Measurements from ENCODE around the gene ALKBH4. TPM values are rescaled to one million over a fixed set of nuclear protein-coding genes. Genes with fewer than 3 reads are reported as not detected.

The ALKBH4 gene
- total and polyA plus RNA-seq, 7 donors: 8.0 to 26.7 (median 10.2) TPM

DNA sequence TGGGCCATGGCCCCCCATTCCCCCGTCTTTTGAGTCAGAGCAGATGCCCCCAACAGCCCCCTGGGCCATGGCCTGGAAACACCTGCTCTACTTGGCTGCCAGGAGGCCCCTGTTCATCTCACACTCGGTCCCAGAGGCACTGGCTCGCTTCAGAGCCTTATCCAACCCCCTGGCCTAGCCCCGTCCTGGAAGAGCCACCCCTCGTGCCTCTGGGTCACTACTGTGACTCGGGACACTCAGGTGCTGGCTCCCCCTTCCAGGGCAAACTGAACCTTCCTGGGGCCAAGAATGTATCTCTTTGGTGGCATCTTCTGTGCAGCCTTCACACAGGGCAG is 7.1 kb upstream of the ALKBH4 start:
- no peaks in the 10 kb centered on the region for H3K9me3 ChIP-seq
- H3K4me3 ChIP-seq: no peak overlapping the region
- 85 to 91% methylated on average over 6 of the region's 6 CpGs for WGBS, 2 donors
- H3K27ac ChIP-seq: no peak overlapping the region
- DNase-seq: no peak
- intact Hi-C loops (cut with DNase I): no loop called here
- no peaks in the 10 kb centered on the region for H3K27me3 ChIP-seq
- H3K4me1 ChIP-seq: peaks cover 0 to 1% (median 0%) of the 10 kb centered on the region in 4 donors
- peaks cover 0 to 49% (median 12%) of the 10 kb centered on the region in 4 donors for H3K36me3 ChIP-seq
- no peak for TF ChIP-seq POLR2A (IDR thresholded peaks at IDR 0.05)
- TF ChIP-seq EP300 (IDR thresholded peaks at IDR 0.05): no peak
- no peak for TF ChIP-seq POLR2AphosphoS5 (IDR thresholded peaks at IDR 0.05)
- TF ChIP-seq, protein P1, sequence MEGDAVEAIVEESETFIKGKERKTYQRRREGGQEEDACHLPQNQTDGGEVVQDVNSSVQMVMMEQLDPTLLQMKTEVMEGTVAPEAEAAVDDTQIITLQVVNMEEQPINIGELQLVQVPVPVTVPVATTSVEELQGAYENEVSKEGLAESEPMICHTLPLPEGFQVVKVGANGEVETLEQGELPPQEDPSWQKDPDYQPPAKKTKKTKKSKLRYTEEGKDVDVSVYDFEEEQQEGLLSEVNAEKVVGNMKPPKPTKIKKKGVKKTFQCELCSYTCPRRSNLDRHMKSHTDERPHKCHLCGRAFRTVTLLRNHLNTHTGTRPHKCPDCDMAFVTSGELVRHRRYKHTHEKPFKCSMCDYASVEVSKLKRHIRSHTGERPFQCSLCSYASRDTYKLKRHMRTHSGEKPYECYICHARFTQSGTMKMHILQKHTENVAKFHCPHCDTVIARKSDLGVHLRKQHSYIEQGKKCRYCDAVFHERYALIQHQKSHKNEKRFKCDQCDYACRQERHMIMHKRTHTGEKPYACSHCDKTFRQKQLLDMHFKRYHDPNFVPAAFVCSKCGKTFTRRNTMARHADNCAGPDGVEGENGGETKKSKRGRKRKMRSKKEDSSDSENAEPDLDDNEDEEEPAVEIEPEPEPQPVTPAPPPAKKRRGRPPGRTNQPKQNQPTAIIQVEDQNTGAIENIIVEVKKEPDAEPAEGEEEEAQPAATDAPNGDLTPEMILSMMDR (IDR thresholded peaks at IDR 0.05): no peak

DNA sequence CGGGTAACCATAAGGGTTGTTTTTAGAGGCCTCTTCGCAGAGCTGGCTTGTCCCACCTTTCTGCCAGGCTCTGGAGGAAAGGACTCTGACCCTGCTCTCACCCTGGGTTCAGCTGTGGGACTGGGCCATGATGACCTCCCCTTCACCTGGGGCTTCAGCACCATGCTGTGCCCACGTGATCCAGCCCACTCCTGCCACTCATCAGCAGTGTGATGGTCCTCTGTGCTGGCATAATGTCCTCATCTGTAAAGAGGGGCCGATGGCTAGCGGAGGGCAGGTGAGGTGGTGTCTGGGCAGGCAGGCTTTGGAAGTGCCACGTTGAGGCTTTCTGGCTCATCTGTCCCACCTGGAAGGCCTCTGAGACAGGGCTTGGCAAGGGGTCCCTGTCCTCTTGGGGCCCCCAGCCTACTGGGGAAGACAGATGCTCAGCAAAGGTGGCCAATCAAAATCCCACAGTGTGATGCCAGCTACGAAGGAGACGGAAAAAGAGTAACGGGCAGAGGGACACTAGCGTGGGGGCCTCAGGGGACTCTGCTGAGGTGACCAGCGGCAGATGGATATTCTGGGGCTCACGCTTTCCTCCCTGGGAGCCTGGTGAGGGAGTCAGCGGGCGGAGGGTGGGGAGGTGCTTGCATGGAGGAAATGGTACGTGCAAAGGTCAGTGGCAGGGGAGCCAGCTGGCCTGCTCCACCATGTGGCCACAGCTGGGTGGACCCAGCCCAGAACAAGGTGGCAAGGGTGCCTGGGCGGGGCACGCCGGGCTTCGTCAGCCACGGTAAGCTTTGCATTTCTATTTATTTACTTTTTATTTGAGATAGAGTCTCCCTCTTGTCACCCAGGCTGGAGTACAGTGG is 5.5 kb upstream of the ALKBH4 start:
- Histone ChIP-seq H3K9me3 (no peaks in the 10 kb centered on the region), H3K4me1 (peaks cover 0 to 12% (median 9%) of the 10 kb centered on the region in 4 donors), H3K27ac (no peak overlapping the region), H3K4me3 (no peak overlapping the region), H3K36me3 (peaks cover 0 to 44% (median 12%) of the 10 kb centered on the region in 4 donors), H3K27me3 (no peaks in the 10 kb centered on the region)
- DNase-seq: peak; percentile 63
- no peak for TF ChIP-seq POLR2A (IDR thresholded peaks at IDR 0.05)
- 34 to 78% methylated on average over 20 of the region's 20 CpGs for WGBS, 2 donors
- intact Hi-C loops (cut with DNase I): no loop called here

DNA sequence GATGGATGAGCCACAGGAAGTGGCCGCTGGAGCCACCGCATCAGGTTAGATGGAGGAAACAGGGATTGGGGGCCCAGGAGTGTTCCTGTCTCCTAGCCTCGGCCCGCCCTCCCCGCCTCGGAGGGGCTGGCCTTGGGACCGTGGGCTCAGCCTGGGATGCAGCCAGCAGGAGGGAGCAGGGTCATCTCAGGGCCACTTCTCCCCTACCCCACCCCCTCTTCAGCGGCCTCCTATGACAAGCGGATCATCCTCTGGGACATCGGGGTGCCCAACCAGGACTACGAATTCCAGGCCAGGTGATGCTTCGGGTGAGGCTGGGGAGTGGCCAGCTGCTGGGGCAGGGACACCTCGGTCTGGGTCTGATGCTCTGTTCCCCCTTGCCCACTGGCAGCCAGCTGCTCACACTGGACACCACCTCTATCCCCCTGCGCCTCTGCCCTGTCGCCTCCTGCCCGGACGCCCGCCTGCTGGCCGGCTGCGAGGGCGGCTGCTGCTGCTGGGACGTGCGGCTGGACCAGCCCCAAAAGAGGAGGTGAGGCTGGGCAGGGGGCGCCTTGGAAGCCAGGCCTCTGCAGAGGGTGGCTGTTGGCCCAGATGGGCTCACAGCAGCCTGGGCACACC is 4.8 kb upstream of the ALKBH4 start:
- Histone ChIP-seq H3K27ac (no peak overlapping the region), H3K9me3 (no peaks in the 10 kb centered on the region), H3K36me3 (peaks cover 0 to 44% (median 12%) of the 10 kb centered on the region in 4 donors), H3K27me3 (no peaks in the 10 kb centered on the region), H3K4me1 (peaks cover 0 to 12% (median 9%) of the 10 kb centered on the region in 4 donors), H3K4me3 (no peak overlapping the region)
- peak; percentile 60 for DNase-seq
- TF ChIP-seq, protein P1 (IDR thresholded peaks at IDR 0.05): no peak
- TF ChIP-seq POLR2AphosphoS5 (IDR thresholded peaks at IDR 0.05) (no peak), EP300 (IDR thresholded peaks at IDR 0.05) (no peak), POLR2A (IDR thresholded peaks at IDR 0.05) (no peak)
- intact Hi-C loops (cut with DNase I): no loop called here
- 87 to 93% methylated on average over 24 of the region's 24 CpGs for WGBS, 2 donors

DNA sequence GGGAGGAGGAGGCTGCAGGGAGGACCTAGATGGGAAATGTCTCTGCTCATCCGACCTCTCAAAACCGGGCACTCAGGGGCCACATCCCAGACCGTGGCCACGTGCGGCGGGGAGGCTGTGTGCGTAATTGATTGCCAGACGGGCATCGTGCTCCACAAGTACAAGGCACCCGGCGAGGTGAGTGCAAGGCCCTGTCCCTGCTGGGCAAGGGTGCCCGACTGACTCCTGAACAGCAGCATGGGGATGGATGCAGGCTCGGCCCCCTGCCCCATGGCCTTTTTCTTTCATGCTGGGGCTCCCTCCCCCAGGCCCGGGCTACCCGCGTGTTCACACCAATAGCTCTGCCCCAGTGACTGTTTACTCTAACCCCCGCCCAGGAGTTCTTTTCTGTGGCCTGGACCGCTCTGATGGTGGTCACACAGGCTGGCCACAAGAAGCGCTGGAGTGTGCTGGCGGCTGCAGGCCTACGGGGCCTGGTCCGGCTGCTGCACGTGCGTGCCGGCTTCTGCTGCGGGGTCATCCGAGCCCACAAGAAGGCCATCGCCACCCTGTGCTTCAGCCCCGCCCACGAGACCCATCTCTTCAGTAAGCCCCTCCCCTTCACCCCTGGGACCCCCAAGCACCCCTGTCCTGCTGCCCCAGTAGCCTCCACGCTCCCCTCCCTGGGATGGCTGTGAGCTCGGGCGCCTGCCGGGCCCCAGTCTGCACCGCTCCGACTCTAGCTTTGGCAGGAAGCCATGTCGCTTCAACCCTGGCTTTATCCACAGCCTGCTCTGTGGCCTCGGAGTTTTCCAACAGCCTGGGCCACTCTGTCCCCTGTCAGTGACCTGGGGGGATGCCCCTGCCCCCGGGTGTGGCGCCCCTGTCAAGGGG is 4.1 kb upstream of the ALKBH4 start:
- Histone ChIP-seq H3K4me1 (peaks cover 0 to 19% (median 14%) of the 10 kb centered on the region in 4 donors), H3K36me3 (peaks cover 0 to 42% (median 12%) of the 10 kb centered on the region in 4 donors), H3K27me3 (no peaks in the 10 kb centered on the region), H3K4me3 (no peak overlapping the region), H3K9me3 (no peaks in the 10 kb centered on the region), H3K27ac (no peak overlapping the region)
- TF ChIP-seq POLR2AphosphoS5 (IDR thresholded peaks at IDR 0.05): no peak
- no peak for TF ChIP-seq POLR2A (IDR thresholded peaks at IDR 0.05)
- TF ChIP-seq EP300 (IDR thresholded peaks at IDR 0.05): no peak
- TF ChIP-seq, protein P1 (IDR thresholded peaks at IDR 0.05): no peak
- peak; percentile 68 for DNase-seq
- 89 to 92% methylated on average over 40 of the region's 40 CpGs for WGBS, 2 donors
- intact Hi-C loops (cut with DNase I): no loop called here

Data from sigmoid colon (tissue), 7 donors.